ENCODE data around the gene CD99. TPM values are rescaled to one million over a fixed set of nuclear protein-coding genes. Genes with fewer than 3 reads are reported as not detected.

Gene CD99
- total RNA-seq, 6 donors from 2014 or later, result 135 to 300 (median 233) TPM

- WGBS, 2 donors, result 68 to 75% methylated on average over 4 of the region's 4 CpGs
- TF ChIP-seq, protein P1, sequence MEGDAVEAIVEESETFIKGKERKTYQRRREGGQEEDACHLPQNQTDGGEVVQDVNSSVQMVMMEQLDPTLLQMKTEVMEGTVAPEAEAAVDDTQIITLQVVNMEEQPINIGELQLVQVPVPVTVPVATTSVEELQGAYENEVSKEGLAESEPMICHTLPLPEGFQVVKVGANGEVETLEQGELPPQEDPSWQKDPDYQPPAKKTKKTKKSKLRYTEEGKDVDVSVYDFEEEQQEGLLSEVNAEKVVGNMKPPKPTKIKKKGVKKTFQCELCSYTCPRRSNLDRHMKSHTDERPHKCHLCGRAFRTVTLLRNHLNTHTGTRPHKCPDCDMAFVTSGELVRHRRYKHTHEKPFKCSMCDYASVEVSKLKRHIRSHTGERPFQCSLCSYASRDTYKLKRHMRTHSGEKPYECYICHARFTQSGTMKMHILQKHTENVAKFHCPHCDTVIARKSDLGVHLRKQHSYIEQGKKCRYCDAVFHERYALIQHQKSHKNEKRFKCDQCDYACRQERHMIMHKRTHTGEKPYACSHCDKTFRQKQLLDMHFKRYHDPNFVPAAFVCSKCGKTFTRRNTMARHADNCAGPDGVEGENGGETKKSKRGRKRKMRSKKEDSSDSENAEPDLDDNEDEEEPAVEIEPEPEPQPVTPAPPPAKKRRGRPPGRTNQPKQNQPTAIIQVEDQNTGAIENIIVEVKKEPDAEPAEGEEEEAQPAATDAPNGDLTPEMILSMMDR (IDR thresholded peaks at IDR 0.05), result no peak
- no peak for TF ChIP-seq POLR2A (IDR thresholded peaks at IDR 0.05)
- no peak for TF ChIP-seq POLR2AphosphoS5 (IDR thresholded peaks at IDR 0.05)
- TF ChIP-seq EP300 (IDR thresholded peaks at IDR 0.05), result no peak
- Histone ChIP-seq H3K27me3 (no peaks in the 10 kb centered on the region), H3K4me1 (no peaks in the 10 kb centered on the region), H3K27ac (no peak overlapping the region), H3K36me3 (no peaks in the 10 kb centered on the region), H3K4me3 (no peak overlapping the region), H3K9me3 (no peaks in the 10 kb centered on the region)
- ATAC-seq (ENCODE audit: low FRiP score in 2 of 2), result no peak
- no peak for DNase-seq
Measured at GRCh38 chrX:2782778-2783177, 91.7 kb downstream of the CD99 start.

- H3K9me3 ChIP-seq, result no peaks in the 10 kb centered on the region
- TF ChIP-seq POLR2AphosphoS5 (IDR thresholded peaks at IDR 0.05), result no peak
- TF ChIP-seq, protein P1 (IDR thresholded peaks at IDR 0.05), result no peak
- TF ChIP-seq POLR2A (IDR thresholded peaks at IDR 0.05), result no peak
- no peak for TF ChIP-seq EP300 (IDR thresholded peaks at IDR 0.05)
- H3K36me3 ChIP-seq, result no peaks in the 10 kb centered on the region
- DNase-seq (no peak), ATAC-seq (ENCODE audit: low FRiP score in 2 of 2) (peak in 1 of 2 donors; percentile 46)
- no peaks in the 10 kb centered on the region for H3K27me3 ChIP-seq
- no peaks in the 10 kb centered on the region for H3K4me1 ChIP-seq
- no peak overlapping the region for H3K27ac ChIP-seq
- H3K4me3 ChIP-seq, result no peak overlapping the region
- 70% methylated on average over 4 to 6 of the region's 6 CpGs for WGBS, 2 donors
Measured at GRCh38 chrX:2784026-2784425, 92.9 kb downstream of the CD99 start.

GRCh38 chrX:2785538-2785937, 94.4 kb downstream of the CD99 start:
- H3K9me3 ChIP-seq, result no peaks in the 10 kb centered on the region
- no peak overlapping the region for H3K4me3 ChIP-seq
- no peak overlapping the region for H3K27ac ChIP-seq
- DNase-seq (no peak), ATAC-seq (ENCODE audit: low FRiP score in 2 of 2) (no peak)
- 69 to 80% methylated on average over 4 of the region's 4 CpGs for WGBS, 2 donors
- TF ChIP-seq, protein P1 (IDR thresholded peaks at IDR 0.05), result no peak
- TF ChIP-seq EP300 (IDR thresholded peaks at IDR 0.05), result no peak
- TF ChIP-seq POLR2AphosphoS5 (IDR thresholded peaks at IDR 0.05), result no peak
- H3K36me3 ChIP-seq, result no peaks in the 10 kb centered on the region
- H3K27me3 ChIP-seq, result no peaks in the 10 kb centered on the region
- H3K4me1 ChIP-seq, result no peaks in the 10 kb centered on the region

- Histone ChIP-seq H3K4me1 (no peaks in the 10 kb centered on the region), H3K4me3 (no peak overlapping the region), H3K36me3 (no peaks in the 10 kb centered on the region), H3K9me3 (no peaks in the 10 kb centered on the region), H3K27ac (no peak overlapping the region), H3K27me3 (no peaks in the 10 kb centered on the region)
- no peak for ATAC-seq (ENCODE audit: low FRiP score in 2 of 2)
- WGBS, 2 donors, result 90% methylated on average over 2 to 4 of the region's 4 CpGs
- TF ChIP-seq EP300 (IDR thresholded peaks at IDR 0.05) (no peak), POLR2AphosphoS5 (IDR thresholded peaks at IDR 0.05) (no peak), POLR2A (IDR thresholded peaks at IDR 0.05) (no peak)
- TF ChIP-seq, protein P1 (IDR thresholded peaks at IDR 0.05), result no peak
- no peak for DNase-seq
Measured at GRCh38 chrX:2788980-2789379, 97.9 kb downstream of the CD99 start.

DNA sequence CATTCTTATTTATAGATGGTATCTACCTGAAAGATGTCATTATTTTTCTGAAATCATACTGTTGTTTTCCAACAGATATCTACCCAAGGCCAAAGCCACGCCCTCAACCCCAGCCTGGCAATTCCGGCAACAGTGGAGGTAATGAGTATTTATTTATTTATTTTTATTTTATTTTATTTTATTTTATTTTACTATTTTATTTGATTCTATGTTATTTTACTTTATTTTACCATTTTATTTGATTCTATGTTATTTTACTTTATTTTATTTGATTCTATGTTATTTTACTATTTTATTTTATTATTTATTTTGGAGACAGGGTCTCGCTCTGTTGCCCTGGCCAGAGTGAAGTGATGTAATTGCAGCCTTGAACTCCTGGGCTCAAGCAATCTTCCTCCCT, 98.5 kb downstream of the CD99 start:
- DNase-seq (no peak), ATAC-seq (ENCODE audit: low FRiP score in 2 of 2) (no peak)
- H3K4me1 ChIP-seq, result no peaks in the 10 kb centered on the region
- H3K36me3 ChIP-seq, result no peaks in the 10 kb centered on the region
- no peaks in the 10 kb centered on the region for H3K27me3 ChIP-seq
- no peak overlapping the region for H3K27ac ChIP-seq
- TF ChIP-seq EP300 (IDR thresholded peaks at IDR 0.05) (no peak), POLR2AphosphoS5 (IDR thresholded peaks at IDR 0.05) (no peak), POLR2A (IDR thresholded peaks at IDR 0.05) (no peak)
- TF ChIP-seq, protein P1 (IDR thresholded peaks at IDR 0.05), result no peak
- no peak overlapping the region for H3K4me3 ChIP-seq
- 95 to 96% methylated on average over 3 of the region's 3 CpGs for WGBS, 2 donors
- no peaks in the 10 kb centered on the region for H3K9me3 ChIP-seq
